Upper lobe of left lung (tissue), 4 donors: ENCODE data around the gene MPO.

Experiments
- POLR2A ChIP-seq, 4 donors: fragments of 450-650 bp; IDR thresholded peaks; one replicate each; pipeline ENCODE4 v1.5.1; 2016 to 2017; ENCODE audit warnings: antibody characterized with exemption in 4 of 4, mild to moderate bottlenecking in 2 of 4
- POLR2AphosphoS5 ChIP-seq, 2 donors: sonication (generic); formaldehyde crosslinking; IDR thresholded peaks; one replicate each; pipeline ENCODE4 v1.5.1; 2017; ENCODE audit warnings: antibody characterized with exemption in 2 of 2
- TF ChIP-seq, protein P1 (sequence below), 6 experiments: fragments of 450-650 bp in 4 of 6; fragments of 200-600 bp in 2 of 6; sonication (generic) in 2 of 6; IDR thresholded peaks; one replicate each; pipeline ENCODE4 v1.5.1; 2016 to 2019; ENCODE audit warnings: antibody characterized with exemption in 6 of 6

DNA sequence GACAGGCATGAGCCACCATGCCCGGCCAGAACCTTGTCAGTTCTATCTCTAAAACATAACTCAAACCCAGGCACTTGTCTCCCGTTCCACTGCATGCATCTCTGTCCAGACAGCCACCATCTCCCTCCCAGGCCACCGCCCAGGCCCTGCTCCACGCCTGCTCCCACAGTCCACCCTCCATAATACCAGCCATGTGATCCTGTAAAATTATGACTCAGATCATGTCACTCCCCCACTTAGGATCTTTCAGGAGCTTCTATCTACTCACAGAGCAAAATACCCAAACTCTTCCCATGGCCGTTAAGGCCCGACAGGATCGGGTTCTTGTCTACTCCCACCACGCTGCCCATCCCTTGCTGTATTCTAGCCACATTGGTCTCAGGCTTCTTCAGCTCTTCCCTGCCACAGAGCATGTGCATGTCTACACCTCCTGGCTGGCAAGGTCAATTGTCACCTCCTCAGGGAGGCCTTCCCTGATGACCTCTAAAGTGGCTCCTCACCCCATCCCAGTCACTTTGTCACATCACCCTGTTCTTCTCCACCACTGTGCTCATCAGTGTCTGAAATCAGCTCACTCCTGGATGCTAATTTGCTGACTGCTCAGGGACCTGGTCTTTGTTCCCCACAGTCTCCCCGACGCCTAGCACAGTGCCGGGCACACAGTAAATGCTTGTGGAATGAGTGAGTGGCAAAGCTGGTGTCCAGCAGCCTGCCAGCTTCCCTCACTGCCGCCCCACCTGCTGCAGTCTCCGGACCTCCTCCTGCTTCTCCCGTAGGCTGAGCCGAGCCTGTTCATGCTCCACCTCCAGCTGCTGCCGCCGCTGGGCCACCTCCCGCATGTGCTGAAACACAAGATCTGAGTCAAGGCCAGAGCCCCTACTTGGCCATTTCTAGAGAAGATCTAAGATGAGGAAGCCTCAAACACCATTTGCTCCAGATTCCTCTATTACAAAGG lies 41.1 kb upstream of the MPO start:
- TF ChIP-seq, protein P1, sequence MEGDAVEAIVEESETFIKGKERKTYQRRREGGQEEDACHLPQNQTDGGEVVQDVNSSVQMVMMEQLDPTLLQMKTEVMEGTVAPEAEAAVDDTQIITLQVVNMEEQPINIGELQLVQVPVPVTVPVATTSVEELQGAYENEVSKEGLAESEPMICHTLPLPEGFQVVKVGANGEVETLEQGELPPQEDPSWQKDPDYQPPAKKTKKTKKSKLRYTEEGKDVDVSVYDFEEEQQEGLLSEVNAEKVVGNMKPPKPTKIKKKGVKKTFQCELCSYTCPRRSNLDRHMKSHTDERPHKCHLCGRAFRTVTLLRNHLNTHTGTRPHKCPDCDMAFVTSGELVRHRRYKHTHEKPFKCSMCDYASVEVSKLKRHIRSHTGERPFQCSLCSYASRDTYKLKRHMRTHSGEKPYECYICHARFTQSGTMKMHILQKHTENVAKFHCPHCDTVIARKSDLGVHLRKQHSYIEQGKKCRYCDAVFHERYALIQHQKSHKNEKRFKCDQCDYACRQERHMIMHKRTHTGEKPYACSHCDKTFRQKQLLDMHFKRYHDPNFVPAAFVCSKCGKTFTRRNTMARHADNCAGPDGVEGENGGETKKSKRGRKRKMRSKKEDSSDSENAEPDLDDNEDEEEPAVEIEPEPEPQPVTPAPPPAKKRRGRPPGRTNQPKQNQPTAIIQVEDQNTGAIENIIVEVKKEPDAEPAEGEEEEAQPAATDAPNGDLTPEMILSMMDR (IDR thresholded peaks at IDR 0.05), result no peak
- TF ChIP-seq POLR2A (IDR thresholded peaks at IDR 0.05) (no peak), POLR2AphosphoS5 (IDR thresholded peaks at IDR 0.05) (no peak)
